HL-60/S4 (cell line): ENCODE results near the gene SYNE1.

ENCODE experiments used
- in situ Hi-C: fragments of 300-500 bp; cut with MboI; formaldehyde crosslinking; loops from 2 replicates; pipeline ENCODE4 v1.14.3; 2022; ENCODE audit warnings: low sequenced_read_pairs

SYNE1 gene

DNA sequence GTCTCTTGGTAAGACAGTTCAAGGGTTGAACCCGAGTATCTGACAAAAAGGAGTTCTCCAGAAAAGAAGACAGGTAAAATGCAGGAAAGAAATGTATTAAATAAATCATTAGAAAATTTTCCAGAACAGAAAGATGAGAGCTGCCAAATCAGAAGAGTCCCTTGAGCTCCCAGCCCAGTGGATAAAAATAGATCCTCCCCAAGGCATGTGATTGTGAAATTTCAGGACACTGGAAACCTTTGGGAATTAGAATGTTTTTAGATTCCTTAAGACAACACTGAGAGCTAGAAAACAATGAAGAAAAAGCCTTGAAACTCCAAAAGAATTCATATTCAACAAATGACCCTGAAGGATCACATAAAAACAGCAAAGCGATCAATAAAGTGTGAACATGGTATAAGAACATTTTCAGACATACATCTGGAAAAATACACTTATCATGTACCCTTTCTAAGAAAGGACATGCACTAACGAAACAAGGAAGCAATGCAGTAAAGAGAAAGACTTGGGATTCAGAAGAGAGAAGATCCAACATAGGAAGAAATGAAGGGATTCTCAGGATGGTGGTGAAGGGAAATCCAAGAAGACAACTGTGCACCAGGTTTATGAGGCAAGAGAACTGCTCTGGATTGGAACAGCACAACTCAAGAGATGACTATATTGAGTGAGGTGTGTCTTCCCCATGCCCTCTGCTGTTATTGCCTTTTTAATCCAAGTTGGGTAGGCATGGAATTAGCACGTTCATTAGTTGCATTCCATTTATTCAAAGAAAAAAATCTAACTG, 390.4 kb downstream of the SYNE1 start:
- in situ Hi-C loops: no loop called here

DNA sequence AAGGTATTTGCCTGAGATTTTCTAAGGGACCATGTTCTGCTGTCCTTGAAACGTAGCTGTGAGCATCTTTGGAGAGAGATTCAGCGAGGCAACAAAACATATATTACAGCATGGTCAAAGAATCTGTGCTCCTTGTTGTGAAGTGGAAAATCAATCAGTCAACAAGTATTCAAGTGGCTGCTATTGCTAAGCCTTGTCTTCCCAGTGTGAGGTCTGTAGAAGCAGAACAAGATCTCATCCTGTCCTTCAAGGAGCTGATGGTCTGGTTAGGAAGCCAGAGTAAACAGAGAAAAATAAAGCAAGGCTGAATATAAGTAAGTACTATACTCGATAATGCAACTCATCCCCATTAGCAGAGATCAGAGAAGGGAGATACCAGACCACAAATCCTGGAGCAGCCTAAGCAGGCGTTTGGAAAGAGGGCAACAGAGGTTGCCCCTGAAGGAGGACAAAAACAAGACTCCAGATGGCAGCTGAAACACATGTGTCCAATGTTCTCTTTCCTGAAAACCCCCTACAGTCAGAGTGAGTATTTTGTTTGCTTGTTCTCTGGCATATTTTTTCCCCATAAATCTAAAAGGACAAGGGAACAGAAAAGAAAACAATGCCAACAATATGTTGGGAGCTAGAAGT, 392.0 kb downstream of the SYNE1 start:
- in situ Hi-C loops: no loop called here

DNA sequence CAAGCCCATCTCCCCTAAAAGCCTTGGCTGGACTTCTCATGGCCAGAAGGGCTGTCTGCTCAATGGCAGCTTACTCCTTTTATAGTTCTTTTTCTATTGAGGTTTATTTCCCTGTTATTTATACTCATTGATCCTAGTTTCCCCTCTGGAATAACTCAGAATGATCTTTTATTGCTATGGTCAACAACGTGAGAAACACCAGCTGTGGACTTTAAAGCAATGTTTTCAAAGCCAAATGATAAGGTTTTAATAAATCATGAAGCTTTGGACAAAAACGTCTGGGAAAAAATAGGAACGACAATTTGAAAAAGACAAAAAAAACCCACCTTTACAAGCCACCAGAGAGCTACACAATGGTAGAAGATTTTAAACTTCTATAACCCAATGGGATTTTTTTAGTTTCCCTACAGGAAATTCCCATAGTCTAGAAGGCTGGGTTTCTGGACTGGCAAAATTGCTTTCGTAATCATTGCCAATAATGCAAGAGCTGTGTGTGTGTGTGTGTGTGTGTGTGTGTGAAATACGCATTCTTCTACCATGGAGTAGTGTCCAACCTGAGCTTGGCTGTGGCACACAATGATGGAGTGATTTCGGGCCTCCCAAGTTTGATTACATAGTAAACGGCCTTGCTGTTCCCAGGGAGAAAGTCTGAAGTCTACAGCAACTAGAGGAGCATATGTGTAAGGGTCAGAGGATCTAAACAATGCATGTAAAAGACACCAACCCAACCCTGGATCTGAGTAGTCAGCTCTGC, 396.0 kb downstream of the SYNE1 start:
- in situ Hi-C loops: no loop called here

DNA sequence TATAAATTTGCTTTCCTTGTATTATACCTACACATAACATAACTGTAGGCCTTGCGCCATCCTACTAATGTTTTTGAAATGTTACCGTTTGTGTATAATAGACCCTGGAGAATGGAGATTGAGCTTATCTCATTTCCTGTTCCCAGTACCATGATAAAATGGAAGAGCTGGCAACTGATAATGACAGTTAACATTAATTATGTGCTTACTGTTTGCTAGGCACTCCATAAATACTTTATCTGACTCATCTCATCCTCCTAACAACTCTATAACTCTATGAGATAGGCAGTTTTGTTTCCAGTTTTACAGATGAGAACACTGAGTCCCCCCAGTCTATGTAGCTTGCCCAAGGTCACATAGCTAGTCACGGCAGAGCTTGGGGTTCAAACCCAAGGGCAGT, 396.7 kb downstream of the SYNE1 start:
- in situ Hi-C loops: no loop called here

DNA sequence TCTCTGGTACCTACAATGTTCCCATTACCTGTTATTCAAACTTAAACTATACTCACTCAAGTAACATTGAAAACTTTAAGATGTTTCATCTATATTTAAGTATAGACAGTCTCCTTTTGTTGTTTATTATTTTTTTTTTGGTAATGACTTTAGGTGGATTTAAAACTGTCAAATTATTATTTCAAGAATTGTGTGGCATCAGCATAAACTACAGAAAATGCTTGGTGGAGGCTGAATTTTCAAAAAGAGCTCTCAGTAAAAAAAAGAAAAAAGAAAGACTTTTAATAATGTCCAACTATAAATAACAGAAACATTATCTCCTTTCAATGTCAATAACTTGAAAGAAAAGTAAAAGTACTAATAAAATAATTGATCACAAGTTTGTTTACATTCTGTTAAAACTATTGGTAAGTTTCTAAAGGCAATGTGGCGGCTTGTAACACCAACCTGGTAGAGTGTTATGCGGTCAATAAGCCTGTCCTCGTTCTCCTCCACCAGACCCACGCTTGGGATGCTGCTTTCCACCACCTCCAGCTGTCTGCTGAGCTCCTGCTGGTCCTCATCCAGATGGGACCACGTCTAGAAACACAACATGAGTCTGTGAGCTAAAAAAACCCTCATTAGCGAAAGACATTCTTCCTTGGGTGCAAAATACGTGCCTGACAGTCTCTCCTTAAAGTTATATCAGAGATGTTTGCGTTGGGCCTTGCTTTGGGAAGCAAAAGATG, 400.6 kb downstream of the SYNE1 start:
- in situ Hi-C loops: no loop called here

DNA sequence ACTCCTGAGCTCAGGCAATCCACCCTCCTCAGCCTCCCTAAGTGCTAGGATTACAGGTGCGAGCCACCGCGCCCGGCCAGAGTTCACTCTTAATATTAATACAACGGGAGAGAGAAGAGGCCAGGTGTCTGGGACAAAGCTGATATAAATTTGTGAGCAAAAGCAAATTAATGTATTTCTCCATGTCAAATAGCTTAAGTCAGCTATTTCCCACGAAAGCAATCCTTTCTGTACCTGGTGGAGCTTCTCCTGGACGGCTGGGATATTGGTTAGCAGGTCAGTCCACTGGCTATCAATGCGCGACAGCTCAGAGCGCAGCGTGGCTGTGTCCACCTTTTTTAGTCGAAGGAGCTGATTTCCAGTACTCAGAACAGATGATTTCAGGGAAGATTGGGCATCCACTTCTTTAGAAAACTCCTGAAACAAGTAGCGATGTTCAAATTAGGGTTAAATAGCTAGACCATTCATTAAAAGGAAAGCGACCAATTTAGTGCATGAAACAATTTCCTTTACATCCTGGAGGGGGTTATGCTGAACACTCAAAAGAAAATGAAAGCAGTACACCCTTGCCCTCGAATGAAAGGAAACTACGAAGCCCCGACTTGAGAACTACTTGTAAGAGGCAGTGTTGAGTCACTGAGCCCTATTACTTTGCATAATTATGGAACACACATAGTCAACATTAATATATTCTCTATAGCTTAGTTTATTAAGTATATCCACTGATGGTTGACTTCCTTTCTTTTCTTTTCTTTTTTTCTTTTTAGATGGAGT, 403.4 kb downstream of the SYNE1 start:
- in situ Hi-C loops: no loop called here

DNA sequence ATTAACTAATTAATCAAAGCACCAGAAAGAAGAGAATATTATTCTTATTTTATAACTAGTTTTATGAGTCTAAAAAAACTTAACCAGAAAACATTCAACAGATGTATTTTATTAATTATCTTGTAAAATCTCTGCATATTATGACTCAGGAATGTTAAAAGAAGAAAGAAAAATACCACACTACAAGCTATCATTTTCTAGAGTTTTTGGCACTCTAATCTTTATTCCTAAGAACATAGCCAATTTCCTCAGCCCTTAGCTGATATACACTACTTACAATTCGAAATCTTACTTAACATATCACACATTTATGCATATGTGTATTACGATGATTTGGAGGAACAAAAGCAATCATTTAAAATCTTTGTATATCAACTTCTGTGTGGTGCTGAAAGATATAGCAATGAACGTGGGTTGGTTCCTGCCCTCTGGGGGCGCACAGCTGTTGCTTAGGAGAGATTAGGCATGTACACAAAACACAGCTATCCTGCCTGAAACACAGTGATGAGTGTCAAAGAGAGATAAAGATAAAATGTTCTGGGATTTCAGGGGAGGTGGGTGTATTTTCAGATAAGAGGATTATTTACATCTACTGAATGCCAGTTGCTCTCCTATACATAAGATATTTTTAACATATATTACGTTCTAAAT, 404.5 kb downstream of the SYNE1 start:
- in situ Hi-C loops: no loop called here

DNA sequence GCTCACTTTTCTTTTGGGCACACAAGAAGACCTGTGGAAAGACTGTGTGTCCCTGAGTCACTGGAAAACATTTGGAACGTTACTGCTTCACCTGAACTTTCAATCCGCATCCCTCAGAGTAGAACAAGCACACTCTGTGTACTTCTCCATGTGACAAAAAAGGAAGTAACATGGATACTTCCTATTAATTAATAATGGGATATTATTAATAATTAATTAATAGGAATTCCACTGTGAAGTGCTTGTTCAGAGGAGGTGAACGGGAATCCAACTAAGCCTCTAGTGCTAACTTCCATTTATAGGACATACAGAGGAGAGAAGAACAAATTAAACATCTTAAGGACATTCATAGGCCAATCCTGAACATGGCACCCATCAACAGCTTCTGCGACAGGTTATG, 407.8 kb downstream of the SYNE1 start:
- in situ Hi-C loops: no loop called here

DNA sequence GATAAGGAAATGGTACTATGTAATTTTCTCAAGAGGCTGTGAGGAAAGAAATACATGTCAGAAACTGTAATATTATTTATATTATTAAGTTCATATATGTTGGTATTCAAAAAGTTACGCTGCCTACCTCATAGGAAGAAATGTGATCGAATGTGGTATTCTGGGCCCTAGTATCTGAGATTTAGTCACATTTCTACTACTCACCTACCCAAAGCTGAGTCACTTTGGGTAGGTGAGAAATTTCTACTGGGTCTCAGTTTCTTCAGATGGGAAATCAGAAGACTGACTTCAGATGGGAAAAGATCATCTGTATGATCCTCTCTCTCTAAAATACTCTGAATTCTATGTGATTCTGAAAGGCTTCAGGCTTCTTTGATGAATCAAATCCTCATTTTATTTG, 411.0 kb downstream of the SYNE1 start:
- in situ Hi-C loops: no loop called here

DNA sequence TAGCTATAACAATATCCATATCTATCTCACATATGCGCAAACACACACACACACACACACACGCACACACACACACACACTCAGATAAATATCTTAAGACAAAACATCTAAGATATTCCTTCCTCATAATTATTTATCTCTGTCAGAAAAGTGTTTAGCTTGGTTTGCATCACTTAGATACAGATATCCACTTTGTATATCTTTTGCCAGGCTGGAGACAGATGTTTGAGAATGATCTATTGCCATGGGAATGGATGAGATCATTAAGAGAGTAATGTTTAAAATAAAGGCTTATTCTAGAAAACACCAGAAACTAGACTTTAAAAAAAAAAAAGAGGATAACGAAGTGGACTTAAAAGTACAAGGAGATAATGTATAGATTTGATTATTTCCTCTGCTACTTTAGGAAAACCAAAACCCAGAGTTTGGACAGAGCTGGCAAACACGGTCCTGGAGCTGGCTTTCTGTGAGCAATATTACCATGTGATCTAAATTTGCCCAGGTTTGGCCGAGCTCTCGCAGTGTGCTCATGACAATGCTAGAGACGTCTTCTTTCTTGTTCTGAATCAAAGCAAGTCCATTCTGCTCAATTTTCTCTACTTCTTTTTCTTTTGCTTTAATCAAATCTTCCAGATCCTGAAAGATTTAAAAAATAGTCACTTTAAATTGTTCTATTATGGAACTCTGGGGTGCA, 411.8 kb downstream of the SYNE1 start:
- in situ Hi-C loops: no loop called here

DNA sequence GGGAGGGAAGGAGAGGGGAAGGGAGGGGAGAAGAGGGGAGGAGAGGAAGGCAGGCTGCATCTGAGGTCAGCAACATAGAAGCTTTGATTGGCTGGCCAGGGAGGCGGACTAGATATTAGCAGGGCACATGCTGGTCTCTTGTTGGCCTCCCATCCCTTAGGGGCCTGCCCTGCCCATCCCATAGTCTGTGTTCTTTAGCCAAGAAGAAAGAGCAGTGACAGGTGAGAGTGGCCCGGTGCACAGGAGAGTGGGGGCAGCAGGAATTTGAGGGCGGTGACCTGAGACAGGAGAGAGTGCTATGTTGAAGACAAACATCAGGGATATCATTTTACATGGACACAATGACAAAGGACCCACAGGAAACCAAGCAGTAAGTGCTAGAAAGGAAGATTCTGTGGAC, 413.5 kb downstream of the SYNE1 start:
- in situ Hi-C loops: no loop called here

DNA sequence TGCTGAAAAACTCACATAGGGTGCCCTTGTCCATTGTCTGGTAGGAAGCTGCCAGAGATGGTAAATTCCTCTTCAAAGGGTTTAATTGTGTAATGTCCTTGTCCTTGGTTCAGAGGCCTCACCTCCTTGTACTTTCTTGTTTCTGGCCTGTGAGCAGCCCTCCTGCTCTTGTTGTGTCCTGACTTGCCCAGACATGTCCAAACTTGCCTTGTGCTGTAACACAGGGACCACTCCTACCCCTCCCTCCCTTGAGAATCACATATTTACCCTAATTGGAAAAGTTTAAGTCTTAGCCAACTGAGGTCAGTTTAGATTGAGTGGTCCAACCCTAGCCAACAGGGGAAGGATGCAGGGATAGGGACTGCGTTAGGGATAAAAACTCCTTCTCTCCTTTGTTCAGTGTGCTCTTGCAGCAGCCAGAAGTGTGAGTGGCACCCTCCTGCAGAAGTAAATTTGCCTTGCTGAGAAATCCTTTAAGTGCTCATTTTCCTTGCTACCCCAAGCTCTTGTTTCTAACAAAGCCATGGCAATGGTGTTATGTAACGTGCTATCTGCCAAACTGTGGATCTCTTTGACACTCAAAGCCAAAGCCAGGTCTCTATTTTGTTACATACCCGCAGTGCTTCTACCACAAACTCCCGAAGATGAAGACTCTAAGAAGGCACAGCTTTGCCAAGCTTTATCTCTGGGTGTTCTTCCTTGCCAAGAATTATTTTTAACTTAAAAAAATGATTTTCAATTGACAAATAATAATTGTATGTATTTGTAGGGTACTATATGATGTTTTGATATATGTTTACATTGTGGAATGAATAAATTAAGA, 415.1 kb downstream of the SYNE1 start:
- in situ Hi-C loops: no loop called here

DNA sequence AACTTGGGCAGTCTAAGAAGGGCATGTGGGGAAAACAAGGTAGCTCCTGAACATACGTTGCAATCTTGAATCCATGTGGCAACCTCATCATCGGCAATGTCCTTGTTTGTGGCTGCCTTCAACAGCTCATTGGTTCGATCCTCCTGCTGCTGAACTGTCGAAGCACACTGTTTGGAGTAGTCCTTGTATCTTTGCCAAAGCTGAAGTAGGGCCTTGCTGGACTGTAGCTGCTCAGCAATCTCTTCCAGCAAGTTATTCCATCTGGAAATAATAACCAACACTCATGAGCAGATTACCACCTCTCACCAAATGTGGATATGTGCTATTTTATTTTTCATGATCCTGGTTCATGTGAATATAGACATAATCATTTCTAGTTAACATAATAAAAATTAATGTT, 416.4 kb downstream of the SYNE1 start:
- in situ Hi-C loops: no loop called here

DNA sequence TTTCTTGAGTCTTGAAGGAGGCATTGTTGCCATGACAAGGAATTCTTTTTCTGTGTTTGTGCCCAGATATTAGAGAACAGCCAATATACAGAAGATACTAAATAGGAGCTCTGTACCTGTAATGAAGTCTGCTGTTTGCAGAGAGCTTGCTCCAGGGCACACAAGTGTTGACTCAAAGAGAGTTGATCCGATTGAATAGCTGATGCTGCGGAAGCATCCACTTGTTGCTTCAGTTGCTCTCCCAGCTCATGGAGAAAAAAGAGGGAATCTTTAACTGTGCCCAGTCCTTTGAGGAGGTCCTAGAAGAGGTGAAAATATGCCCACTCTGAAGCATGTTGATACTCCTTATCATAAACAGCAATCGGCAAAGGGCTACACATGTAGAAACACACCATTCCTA, 418.3 kb downstream of the SYNE1 start:
- in situ Hi-C loops: no loop called here

DNA sequence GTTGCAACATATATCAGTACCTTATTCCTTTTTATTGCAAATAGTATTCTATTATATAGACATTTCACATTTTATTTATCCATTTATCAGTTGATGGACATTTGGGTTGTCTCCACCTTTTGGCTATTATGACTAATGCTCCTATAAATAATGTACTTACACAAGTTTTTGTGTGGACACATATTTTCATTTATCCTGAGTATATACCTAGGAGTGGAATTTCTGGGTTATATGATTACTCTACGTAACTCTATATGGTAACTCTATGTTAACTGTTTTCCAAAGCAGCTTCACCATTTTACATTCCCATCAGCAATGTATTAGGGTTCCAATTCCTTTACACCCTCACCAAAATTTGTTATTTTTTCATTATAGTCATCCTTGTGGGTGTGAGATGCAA, 424.7 kb downstream of the SYNE1 start:
- in situ Hi-C loops: no loop called here

DNA sequence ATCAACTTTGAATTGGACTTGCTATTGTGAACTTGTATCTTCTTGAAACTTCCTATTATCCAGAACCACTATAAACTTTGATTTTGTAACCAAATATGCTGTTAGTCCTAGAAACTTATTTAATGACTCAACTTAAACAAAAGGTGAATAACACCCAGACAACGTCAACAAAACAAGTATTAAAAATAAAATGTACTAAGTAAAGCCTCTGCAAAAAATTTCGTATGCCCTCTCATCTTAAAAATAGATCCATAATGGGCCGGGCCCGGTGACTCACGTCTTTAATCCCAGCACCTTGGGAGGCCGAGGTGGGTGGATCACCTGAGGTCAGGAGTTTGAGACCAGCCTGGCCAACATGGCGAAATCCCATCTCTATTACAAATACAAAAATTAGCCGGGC, 428.0 kb downstream of the SYNE1 start:
- in situ Hi-C loops: no loop called here

DNA sequence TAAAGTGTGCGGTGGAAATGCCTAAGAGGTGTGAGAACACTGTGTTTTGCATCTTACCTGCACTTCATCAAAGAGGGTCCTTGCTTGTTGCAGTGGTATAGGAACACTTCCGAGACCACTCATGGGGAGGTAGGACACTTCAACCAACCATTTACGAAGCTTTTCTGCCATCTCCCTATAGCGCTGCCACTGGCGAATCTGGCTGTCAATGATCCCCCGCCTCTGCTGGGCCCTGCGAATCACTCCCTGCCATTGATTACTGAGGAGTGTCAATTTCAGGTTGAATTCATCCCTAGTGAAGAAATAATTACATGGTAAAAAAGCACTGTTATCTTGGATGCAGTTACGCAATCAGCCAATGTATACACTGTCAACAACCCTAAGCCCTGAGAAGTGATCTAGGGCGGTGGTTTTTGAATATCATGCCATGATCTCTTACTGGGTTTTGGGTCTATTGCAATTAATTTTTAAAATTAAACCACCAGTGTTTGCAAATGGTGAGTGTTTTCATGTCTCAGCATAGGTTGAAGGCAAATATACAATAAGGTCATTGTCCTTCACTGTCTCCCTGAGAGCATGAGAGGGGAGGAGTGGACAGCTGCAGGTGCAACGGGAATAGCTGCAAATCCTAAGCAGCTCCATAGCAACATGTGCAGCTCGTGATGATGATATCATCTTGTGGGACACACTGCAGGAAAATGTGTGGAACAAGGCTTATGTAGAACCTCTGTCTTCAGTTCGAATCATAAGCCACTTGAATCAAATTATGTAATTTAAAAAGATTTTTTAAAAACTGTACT, 429.0 kb downstream of the SYNE1 start:
- in situ Hi-C loops: no loop called here
